Activated B cell treated with CpG ODN at 0.5 μM for 24 hours (primary cell): ENCODE results near the gene TBL1X. TPM values are rescaled to one million over a fixed set of nuclear protein-coding genes. Genes with fewer than 3 reads are reported as not detected.

Source experiments
- ATAC-seq: fragments of 200-7000 bp; cut with Tn5 transposase; one replicate; pipeline ENCODE4 v1.10.0; 2021; ENCODE audit warnings: low read depth, mild to moderate bottlenecking, moderate library complexity
- CTCF ChIA-PET: fragments of 350-600 bp; sonication (Branson Sonifier 250); formaldehyde crosslinking; loops from one replicate; lab custom pipeline; 2021; ENCODE audit warnings: antibody characterized with exemption; lab: Charles Lee
- POLR2A ChIA-PET: fragments of 350-600 bp; sonication (Branson Sonifier 250); formaldehyde crosslinking; loops from one replicate; lab custom pipeline; 2021; ENCODE audit warnings: antibody characterized with exemption; lab: Charles Lee
- DNase-seq: peaks from one replicate; pipeline ENCODE4 v3.0.0; 2022
- H3K27ac Mint-ChIP-seq: one replicate; pipeline ENCODE4 v1.8.0; 2020; ENCODE audit warnings: mixed read lengths
- H3K27me3 Mint-ChIP-seq: one replicate; pipeline ENCODE4 v1.8.0; 2021; ENCODE audit warnings: mixed read lengths
- H3K36me3 Mint-ChIP-seq: one replicate; pipeline ENCODE4 v1.8.0; 2021; ENCODE audit warnings: low read depth, mixed read lengths
- H3K4me1 Mint-ChIP-seq: one replicate; pipeline ENCODE4 v1.8.0; 2021; ENCODE audit warnings: mixed read lengths
- H3K4me3 Mint-ChIP-seq: one replicate; pipeline ENCODE4 v1.8.0; 2020; ENCODE audit warnings: mild to moderate bottlenecking, mixed read lengths
- H3K9me3 Mint-ChIP-seq: one replicate; pipeline ENCODE4 v1.8.0; 2020; ENCODE audit warnings: mixed read lengths
- intact Hi-C: fragments of 100-400 bp; cut with micrococcal nuclease; formaldehyde crosslinking; loops from one replicate; pipeline ENCODE4 v1.15.1; 2024
- total RNA-seq: library from RNA; stranded (reverse); gene quantifications from 2 replicates; pipeline ENCODE4 v1.2.3, GENCODE V29; 2022
- TF ChIP-seq, protein P1 (sequence below): fragments of 200-600 bp; IDR thresholded peaks from one replicate; pipeline ENCODE4 v1.8.0; 2022; ENCODE audit warnings: antibody characterized with exemption, mild to moderate bottlenecking

TBL1X gene
- total RNA-seq, 1 donor from 2014 or later = 38.5 TPM

- Mint-ChIP-seq H3K36me3 (peaks cover 12% of the 10 kb centered on the region), H3K4me3 (no peak overlapping the region), H3K27me3 (no peaks in the 10 kb centered on the region), H3K9me3 (no peaks in the 10 kb centered on the region), H3K4me1 (peaks cover 39% of the 10 kb centered on the region), H3K27ac (no peak overlapping the region)
- DNase-seq (no peak), ATAC-seq (no peak)
- intact Hi-C loops = no loop called here
- TF ChIP-seq, protein P1, sequence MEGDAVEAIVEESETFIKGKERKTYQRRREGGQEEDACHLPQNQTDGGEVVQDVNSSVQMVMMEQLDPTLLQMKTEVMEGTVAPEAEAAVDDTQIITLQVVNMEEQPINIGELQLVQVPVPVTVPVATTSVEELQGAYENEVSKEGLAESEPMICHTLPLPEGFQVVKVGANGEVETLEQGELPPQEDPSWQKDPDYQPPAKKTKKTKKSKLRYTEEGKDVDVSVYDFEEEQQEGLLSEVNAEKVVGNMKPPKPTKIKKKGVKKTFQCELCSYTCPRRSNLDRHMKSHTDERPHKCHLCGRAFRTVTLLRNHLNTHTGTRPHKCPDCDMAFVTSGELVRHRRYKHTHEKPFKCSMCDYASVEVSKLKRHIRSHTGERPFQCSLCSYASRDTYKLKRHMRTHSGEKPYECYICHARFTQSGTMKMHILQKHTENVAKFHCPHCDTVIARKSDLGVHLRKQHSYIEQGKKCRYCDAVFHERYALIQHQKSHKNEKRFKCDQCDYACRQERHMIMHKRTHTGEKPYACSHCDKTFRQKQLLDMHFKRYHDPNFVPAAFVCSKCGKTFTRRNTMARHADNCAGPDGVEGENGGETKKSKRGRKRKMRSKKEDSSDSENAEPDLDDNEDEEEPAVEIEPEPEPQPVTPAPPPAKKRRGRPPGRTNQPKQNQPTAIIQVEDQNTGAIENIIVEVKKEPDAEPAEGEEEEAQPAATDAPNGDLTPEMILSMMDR = no peak
- POLR2A ChIA-PET = no interaction called here
- CTCF ChIA-PET = no interaction called here
Measured at GRCh38 chrX:9538544-9539045, 73.7 kb downstream of the TBL1X start.

DNA sequence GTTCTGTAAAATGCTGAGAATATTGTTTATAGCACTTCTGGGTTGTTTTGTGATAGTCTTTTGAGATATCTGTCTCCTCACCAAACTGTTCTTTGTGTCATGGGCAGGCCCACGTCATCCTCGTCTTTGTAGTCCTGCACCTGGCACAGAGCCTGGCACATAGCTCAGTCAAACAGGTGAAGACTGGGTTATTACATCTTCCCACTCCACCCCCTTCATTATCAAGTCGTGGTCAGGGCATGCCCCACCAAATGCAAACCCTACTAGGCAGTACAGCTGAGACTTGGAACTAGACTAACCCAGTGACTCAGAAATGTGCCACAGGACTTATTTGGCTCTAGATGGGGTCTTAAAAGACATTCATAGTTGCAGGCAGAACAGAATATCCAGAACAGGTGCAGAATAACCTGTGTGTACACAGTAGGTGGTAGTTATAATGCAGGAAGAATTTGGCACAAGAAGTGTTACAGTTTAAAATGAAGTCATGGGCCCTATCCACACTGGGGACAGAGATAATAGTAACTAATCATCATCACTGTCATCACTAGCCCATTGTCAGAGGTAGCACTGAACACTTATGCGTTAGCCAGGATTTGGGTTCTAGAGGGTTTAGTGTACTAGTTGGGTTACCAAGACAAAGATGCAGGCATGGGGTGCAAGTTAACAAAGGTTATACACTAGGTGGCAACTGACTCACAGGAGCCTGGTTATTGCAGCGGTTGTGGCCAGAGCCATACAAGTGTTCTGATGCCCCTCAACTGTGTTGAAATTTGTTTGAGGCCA is 74.9 kb downstream of the TBL1X start:
- DNase-seq = no peak
- H3K36me3 Mint-ChIP-seq = peaks cover 12% of the 10 kb centered on the region

GRCh38 chrX:9542106-9542760 is 77.4 kb downstream of the TBL1X start:
- ChIA-PET POLR2A (no interaction called here), CTCF (no interaction called here)
- Mint-ChIP-seq H3K4me1 (peaks cover 27% of the 10 kb centered on the region), H3K36me3 (peaks cover 13% of the 10 kb centered on the region), H3K4me3 (no peak overlapping the region), H3K9me3 (no peaks in the 10 kb centered on the region), H3K27ac (no peak overlapping the region), H3K27me3 (no peaks in the 10 kb centered on the region)
- DNase-seq = no peak
- ATAC-seq = no peak
- intact Hi-C loops = no loop called here
- TF ChIP-seq, protein P1 = no peak

More for the DNA sequence above, 74.9 kb downstream of the TBL1X start:
- TF ChIP-seq, protein P1 = no peak
- no peaks in the 10 kb centered on the region for H3K27me3 Mint-ChIP-seq
- CTCF ChIA-PET = no interaction called here
- H3K4me3 Mint-ChIP-seq = no peak overlapping the region
- ATAC-seq = no peak
- H3K9me3 Mint-ChIP-seq = no peaks in the 10 kb centered on the region
- peaks cover 32% of the 10 kb centered on the region for H3K4me1 Mint-ChIP-seq
- POLR2A ChIA-PET = no interaction called here
- H3K27ac Mint-ChIP-seq = no peak overlapping the region
- intact Hi-C loops = no loop called here

- H3K4me1 Mint-ChIP-seq = peaks cover 25% of the 10 kb centered on the region
- peaks cover 12% of the 10 kb centered on the region for H3K36me3 Mint-ChIP-seq
- ChIA-PET CTCF (no interaction called here), POLR2A (no interaction called here)
- H3K27ac Mint-ChIP-seq = no peak overlapping the region
- H3K9me3 Mint-ChIP-seq = no peaks in the 10 kb centered on the region
- intact Hi-C loops = no loop called here
- H3K27me3 Mint-ChIP-seq = no peaks in the 10 kb centered on the region
- DNase-seq (no peak), ATAC-seq (no peak)
- no peak overlapping the region for H3K4me3 Mint-ChIP-seq
- TF ChIP-seq, protein P1 = no peak
Measured at GRCh38 chrX:9542761-9543111, 77.9 kb downstream of the TBL1X start.

- TF ChIP-seq, protein P1 = no peak
- Mint-ChIP-seq H3K4me3 (no peak overlapping the region), H3K27ac (no peak overlapping the region), H3K36me3 (peaks cover 2% of the 10 kb centered on the region), H3K27me3 (no peaks in the 10 kb centered on the region), H3K9me3 (no peaks in the 10 kb centered on the region), H3K4me1 (peaks cover 38% of the 10 kb centered on the region)
- POLR2A ChIA-PET = no interaction called here
- no peak for ATAC-seq
- DNase-seq = no peak
- CTCF ChIA-PET = interaction anchor here (0.6 kb wide), 1 partner anchor 17 kb away, joined by 3 read pairs; no protein-coding TSS in a partner anchor
- intact Hi-C loops = no loop called here
Measured at GRCh38 chrX:9555354-9555753, 90.5 kb downstream of the TBL1X start.
